Astrocyte of the hippocampus (primary cell): Measurements from ENCODE around the gene PCSK4.
"Not testable (repeated sequence)": the region's sequence is repeated elsewhere in the genome, so short reads cannot be mapped to it uniquely, and the experiment has no call there.

ENCODE experiments used
- DNase-seq: peaks from one replicate; pipeline ENCODE4 v3.0.0; 2011; ENCODE audit warnings: low read depth, low spot score

Gene PCSK4

DNA sequence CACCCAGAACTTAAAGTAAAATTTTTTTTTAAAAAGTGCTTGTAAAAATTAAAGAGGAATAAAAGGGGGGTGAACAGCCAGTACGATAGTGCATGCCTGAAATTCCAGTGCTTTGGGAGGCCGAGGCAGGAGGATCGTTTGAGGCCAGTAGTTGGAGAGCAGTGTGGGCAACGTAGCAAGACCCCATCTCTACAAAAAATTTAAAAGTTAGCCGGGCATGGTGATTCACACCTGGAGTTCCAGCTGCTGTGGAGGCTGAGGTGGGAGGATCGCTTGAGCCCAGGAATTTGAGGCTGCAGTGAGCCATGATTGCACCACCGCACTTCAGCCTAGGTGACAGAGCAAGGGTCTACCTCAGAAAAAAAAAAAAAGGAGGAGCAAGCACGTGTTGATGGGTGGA, 14.9 kb upstream of the PCSK4 start:
- DNase-seq, result no peak

DNA sequence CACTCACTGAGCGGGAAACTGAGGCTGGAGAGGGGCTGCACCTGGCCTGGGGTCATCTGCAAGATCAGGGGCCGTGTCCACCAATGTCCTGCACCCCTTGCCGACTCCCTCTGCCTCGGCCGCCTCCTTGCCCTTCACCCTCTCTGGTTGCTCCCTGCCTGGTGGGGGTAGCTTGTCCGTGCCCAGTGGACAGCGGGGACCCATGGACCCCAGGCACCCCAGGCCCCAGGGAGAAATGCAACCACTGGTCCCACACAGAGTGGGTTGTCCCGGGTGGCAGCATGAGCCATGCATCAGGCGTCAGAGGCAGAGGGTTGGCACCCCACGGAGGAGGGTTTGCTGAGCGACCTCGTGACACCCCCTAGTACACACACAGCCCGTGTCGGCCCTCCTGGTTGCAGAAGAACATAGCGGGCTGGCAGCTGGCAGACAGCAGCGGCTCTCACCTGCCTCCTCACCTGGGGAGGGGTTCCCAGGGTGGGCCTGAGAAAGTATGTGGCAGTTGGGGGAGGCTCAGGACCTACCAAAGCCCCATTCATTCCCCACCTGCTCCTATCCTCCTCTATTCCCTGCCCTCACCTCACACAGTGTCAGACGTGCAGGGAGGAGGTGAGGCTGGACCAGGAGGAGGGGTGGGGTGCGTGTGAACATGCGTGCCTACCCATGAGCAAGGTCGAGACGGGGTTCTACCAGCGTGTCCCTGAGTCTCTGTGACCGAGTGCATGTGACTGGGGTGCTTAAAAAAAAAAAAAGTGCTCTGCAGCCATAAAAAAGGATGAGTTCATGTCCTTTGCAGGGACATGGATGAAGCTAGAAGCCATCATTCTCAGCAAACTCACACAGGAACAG, 14.0 kb upstream of the PCSK4 start:
- DNase-seq, result no peak

GRCh38 chr19:1503089-1503924, 13.2 kb upstream of the PCSK4 start:
- DNase-seq, result peak; percentile 54

DNA sequence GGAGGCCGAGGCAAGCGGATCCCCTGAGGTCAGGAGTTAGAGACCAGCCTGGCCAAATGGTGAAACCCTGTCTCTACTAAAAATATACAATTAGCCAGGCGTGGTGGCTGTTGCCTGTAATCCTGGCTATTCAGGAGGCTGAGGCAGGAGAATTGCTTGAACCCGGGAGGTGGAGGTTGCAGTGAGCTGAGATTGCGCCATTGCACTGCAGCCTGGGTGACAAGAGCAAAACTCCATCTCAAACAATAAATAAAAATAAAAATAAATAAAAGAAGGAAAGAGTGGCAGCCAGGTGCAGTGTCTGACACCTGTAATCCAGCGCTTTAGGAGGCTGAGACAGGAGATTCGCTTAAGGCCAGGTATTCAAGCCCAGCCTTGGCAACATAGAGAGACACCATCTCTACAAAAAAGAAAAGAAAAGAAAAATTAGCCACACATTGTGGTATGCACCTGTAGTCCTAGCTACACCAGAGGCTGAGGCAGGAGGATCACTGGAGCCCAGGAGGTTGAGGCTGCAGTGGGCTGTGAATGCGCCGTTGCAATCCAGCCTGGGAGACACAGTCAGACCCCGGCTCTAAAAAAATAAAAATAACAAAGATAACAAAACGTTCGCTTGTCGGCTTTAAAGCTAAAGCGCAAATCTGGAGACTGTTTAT, 12.4 kb upstream of the PCSK4 start:
- DNase-seq, result no peak

DNA sequence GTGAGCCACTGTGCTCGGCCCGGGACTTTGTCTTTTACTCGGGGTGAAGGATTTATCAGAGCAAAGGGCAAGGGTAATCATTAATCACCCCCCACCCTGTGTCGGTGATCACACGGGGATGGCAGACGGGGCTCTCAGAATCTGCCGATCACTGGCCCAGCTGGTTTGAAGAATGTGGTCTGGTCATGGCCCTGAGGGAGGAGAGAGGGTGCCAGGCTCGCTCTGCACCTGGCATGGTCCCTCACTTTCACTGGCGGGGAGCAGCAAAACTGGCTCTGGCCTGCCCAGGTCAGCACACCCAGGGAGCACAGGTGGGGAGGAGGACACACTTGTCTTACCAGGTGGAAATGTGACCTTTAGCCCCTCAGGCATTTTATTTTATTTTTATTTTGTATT, 11.0 kb upstream of the PCSK4 start:
- DNase-seq, result no peak

DNA sequence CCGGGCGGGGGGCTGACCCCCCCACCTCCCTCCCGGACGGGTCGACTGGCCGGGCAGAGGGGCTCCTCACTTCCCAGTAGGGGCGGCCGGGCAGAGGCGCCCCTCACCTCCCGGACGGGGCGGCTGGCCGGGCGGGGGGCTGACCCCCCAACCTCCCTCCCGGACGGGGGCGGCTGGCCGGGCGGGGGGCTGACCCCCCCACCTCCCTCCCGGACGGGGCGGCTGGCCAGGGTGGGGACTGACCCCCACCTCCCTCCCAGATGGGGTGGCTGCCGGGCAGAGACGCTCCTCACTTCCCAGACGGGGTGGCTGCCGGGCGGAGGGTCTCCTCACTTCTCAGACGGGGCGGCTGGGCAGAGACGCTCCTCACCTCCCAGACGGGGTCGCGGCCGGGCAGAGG, 9.1 kb upstream of the PCSK4 start:
- not testable (repeated sequence) for DNase-seq

- no peak for DNase-seq
Measured at GRCh38 chr19:1497578-1498235, 7.6 kb upstream of the PCSK4 start.

DNA sequence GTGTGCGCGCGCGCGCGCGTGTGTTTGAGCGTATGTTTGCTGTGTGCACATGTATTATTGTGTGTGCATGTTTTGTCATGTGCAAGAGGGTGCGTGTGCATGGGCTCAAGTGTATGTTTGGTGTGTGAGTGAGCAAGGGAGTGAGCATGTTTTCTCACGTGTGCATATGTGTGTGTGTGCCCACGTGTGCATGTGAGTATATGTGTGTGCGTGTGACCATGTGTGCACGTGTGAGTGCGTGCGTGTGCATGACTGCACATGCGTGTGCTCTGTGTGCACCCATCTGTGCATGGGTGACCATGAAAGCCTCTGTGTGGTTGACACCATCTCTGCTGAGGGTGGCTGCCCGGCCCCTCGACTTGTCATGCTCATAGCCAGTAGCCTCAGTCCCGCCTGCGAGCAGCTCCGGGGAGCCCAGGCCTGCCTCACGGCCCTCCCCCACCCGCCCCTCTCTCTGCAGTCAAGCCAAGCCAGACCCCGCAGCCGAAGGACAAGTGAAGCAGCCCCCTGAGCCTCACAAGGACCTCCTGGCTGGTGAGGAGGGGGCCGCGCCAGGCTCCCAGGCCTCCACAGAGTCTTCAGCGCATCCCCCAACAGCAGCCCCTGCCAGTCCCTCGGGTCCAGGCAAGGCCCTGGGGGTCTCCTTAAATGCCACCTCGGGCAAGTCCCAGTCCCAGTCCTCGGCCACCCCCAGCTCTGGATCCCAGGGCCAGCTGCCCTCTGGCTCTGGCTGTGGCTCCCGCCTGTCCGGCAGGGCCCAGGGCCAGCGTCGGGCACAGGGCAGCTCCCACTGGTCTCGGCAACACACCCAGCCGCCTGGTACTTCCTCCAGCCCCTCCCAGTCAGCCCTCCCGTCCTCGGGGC, 6.8 kb upstream of the PCSK4 start:
- DNase-seq, result no peak

DNA sequence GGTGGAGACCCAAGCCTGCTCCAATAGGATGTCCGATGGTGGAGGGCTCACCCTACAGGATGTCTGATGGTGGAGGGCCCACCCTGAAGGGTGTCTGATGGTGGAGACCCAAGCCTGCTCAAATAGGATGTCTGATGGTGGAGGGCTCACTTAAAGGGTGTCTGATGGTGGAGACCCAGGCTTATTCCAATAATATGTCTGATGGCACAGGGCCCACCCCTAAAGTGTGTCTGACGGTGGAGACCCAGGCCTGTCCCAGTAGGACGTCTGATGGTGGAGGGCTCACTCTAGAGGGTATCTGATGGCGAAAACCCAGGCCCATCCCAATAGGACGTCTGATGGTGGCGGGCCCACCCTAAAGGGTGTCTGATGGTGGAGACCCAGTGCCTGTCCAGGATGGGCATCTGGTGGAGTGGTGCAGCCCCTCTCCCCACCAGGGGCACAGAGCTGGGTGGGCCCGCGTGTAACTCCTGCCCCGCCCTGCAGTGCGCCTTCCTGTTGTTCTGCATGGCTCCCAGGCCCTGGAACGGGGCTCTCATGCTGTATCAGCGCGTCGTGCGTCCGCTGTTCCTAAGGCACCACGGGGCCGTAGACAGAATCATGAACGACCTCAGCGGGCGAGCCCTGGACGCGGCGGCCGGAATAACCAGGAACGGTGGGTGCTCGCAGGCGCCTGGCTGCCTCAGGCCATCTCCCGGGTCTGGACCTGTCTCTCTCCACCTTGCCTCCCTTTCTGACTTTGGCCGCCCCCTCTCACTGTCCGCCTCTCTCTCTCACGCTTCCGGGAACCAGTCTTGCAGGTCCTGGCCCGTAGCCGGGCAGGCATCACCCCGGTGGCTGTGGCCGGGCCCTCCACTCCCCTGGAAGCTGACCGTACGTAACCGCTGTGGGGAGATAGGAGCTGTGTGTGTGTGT, 5.9 kb upstream of the PCSK4 start:
- DNase-seq, result no peak

DNA sequence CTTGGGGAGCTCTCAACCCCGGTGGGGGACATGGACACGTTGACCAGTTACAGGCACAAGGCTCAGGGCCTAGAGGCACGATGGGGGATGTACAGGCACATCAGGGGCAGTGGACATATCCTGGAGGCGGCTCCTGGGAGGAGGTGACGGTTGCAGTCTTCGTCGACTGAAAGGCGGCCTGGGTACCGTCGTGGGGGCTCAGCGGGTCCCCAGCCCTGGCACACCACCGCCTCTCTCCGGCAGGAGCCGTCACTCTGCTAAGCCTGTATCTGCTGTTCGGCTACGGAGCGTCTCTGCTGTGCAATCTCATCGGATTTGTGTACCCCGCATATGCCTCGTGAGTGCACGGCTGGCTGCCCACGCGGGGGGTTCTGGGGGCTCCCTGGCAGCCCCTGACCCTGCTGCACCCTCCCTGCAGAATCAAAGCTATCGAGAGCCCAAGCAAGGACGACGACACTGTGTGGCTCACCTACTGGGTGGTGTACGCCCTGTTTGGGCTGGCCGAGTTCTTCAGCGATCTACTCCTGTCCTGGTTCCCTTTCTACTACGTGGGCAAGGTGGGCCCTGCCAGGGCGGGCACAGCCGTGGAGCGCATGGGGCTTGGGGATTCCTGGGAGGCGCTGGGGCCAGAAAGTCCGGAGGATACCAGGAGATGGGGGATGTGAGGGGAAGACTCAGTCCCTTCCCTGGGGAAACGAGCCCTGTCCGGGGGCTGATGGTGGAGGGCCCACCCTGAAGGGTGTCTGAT, 5.1 kb upstream of the PCSK4 start:
- no peak for DNase-seq

DNA sequence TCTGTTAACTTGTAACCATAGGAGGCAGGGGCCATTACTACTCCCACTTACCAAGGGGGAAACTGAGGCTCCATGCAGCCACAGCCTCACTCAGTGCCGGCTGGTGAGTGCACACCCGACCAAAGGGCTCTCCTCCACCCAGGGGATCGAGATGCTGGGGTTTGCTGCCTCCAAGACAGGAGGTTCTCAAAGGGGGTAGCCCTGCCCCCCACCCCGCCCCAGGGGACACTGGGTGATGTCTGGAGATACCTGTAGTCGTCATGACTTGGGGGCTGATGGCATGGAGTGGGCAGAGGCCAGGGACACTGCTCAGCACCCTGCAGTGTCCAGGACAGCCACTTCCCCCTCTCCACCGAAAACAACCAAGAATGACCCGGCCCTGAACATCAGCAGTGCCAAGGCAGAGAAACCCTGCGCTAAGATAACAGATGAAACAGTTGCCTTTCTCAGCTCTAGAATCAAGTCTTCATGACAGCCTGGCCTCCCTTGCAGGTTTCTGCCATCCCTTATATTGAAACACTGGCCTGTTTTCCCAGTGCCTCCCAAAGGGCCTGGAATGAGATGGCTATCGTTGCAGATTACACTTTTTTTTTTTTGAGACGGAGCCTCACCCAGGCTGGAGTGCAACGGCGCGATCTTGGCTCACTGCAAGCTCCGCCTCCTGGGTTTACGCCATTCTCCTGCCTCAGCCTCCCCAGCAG, 4.1 kb upstream of the PCSK4 start:
- DNase-seq, result no peak

GRCh38 chr19:1492474-1493006, 2.4 kb upstream of the PCSK4 start:
- DNase-seq, result no peak

- no peak for DNase-seq
Measured at GRCh38 chr19:1491849-1492170, 1.7 kb upstream of the PCSK4 start.

DNA sequence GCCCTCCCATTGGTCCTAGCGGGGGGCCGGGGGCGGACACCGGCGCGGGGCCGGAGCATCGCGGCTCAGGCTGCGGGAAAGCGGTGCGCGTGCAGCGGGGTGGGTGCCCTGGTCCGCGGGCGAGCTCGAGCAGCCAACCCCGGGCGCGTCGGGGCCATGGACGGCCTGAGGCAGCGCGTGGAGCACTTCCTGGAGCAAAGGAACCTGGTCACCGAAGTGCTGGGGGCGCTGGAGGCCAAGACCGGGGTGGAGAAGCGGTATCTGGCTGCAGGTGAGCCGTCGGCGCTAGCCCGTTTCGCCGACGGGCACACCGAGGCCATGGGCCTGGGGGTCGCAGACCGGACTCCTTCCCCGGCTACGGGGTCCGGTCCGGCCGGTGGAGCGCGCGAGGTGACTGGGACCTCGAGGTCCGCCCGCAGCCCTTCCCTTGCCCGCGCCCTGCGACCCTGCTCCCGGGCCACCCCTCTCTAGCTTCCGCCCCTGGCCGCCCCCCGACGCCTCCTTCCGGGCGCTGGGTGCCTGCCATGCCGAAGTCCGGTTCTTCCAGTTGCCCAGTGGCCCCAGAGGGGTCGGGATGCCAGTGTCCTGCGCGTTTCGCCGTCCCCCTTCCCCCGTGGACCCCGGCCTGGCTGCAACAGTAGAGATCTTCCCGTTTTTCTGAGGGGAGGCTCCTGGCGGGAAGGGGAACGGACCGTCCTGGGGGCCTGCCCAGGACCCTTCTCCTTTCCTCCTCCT, 1.1 kb upstream of the PCSK4 start, which contains the start of gene REEP6:
Gene REEP6, plus strand, starts transcription at position 68 of the 735 bp plus-strand sequence. Its CDS starts 89 bp downstream, at position 157.
- no peak for DNase-seq

DNA sequence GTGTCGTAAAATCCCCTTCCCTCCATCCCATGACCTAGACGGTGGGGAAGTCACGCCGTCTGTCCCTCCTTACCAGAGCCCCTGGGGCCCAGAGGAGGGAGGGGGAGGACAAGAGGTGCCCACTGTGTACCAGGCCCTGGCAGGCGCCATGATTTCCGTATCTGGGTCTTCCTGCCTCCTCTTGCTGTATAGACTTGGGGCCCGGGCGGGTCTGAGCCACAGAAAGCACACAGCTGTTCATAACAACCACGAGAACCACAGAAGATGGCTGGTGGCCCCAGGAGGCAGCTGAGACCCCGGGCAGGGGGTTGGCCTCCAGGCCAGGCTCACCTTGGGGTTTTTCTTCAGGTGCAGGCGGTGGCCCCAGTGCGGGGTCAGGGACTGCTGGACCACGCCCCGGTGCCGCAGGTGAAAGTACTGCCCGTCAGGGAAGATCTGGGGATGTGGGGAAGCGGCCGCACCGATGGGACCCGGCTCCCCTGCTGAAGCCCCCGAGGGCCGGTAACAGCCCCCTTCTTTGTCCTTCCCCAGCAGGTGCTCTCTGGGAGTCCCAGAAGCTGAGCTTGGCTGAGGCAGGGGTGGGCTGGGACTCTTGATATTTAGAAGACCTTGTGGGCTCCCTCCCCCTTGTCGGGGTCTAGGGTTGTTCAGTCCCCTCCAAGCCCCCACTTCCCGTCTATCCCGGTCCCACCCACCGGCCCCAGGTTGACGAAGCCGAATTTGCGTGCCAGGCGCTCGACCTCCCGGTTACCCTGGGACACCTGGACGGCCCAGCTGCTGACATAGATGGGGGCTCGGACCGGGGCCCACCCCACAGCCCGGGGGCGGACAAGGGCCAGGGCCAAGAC, 463 bp downstream of the PCSK4 start:
- DNase-seq, result no peak

DNA sequence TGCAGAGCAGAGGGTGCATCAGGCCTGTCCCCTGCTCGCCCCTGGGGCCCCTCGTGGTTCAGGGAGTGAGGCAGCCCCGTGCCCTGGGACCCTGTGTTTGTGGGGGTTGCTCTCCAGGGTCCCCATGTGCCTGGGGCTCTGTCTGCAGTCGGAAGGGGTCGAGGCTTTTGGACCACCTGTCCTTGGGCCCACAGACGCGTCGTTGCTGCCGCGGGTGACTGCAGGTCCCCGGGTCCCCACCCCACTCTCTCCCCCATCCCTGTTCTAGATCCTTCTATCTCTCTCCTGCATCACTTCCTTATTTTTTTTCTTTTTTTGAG, 1.9 kb downstream of the PCSK4 start:
- no peak for DNase-seq
